ENCODE measurements around the gene DNAJB6. TPM values are rescaled to one million over a fixed set of nuclear protein-coding genes. Genes with fewer than 3 reads are reported as not detected.
"Not testable (repeated sequence)": the region's sequence is repeated elsewhere in the genome, so short reads cannot be mapped to it uniquely, and the experiment has no call there.

Gene DNAJB6
- total RNA-seq, 1 experiment from 2014 or later: 124 TPM

GRCh38 chr7:157445956-157446295 lies 109.1 kb downstream of the DNAJB6 start:
- Mint-ChIP-seq H3K9me3 (ENCODE audit: unreplicated experiment) (no peaks in the 10 kb centered on the region), H3K4me3 (ENCODE audit: unreplicated experiment) (no peak overlapping the region), H3K4me1 (ENCODE audit: insufficient read depth, unreplicated experiment) (no peaks in the 10 kb centered on the region), H3K27ac (ENCODE audit: low read depth, unreplicated experiment) (no peak overlapping the region), H3K36me3 (ENCODE audit: insufficient read depth, unreplicated experiment) (no peaks in the 10 kb centered on the region), H3K27me3 (ENCODE audit: insufficient read depth, unreplicated experiment) (no peaks in the 10 kb centered on the region)
- TF ChIP-seq CTCF (IDR thresholded peaks at IDR 0.05; ENCODE audit: unreplicated experiment): no peak
- ChIA-PET CTCF (no interaction called here), POLR2A (no interaction called here)
- intact Hi-C loops (cut with micrococcal nuclease): no loop called here
- no peak for DNase-seq (ENCODE audit: unreplicated experiment)
- BruUV-seq (replicated peaks): no TSS peak

GRCh38 chr7:157446322-157446721 lies 109.5 kb downstream of the DNAJB6 start:
- no peak overlapping the region for H3K4me3 Mint-ChIP-seq (ENCODE audit: unreplicated experiment)
- no peaks in the 10 kb centered on the region for H3K27me3 Mint-ChIP-seq (ENCODE audit: insufficient read depth, unreplicated experiment)
- TF ChIP-seq CTCF (IDR thresholded peaks at IDR 0.05; ENCODE audit: unreplicated experiment): no peak
- no peak for DNase-seq (ENCODE audit: unreplicated experiment)
- CTCF ChIA-PET: no interaction called here
- no peak overlapping the region for H3K27ac Mint-ChIP-seq (ENCODE audit: low read depth, unreplicated experiment)
- H3K9me3 Mint-ChIP-seq (ENCODE audit: unreplicated experiment): no peaks in the 10 kb centered on the region
- POLR2A ChIA-PET: no interaction called here
- BruUV-seq (replicated peaks): no TSS peak
- intact Hi-C loops (cut with micrococcal nuclease): no loop called here
- H3K4me1 Mint-ChIP-seq (ENCODE audit: insufficient read depth, unreplicated experiment): no peaks in the 10 kb centered on the region
- no peaks in the 10 kb centered on the region for H3K36me3 Mint-ChIP-seq (ENCODE audit: insufficient read depth, unreplicated experiment)

GRCh38 chr7:157454003-157454402 lies 117.2 kb downstream of the DNAJB6 start:
- CTCF ChIA-PET; POLR2A ChIA-PET; intact Hi-C loops (cut with micrococcal nuclease); H3K9me3 Mint-ChIP-seq (ENCODE audit: unreplicated experiment); H3K4me1 Mint-ChIP-seq (ENCODE audit: insufficient read depth, unreplicated experiment); H3K36me3 Mint-ChIP-seq (ENCODE audit: insufficient read depth, unreplicated experiment); BruUV-seq (replicated peaks); H3K4me3 Mint-ChIP-seq (ENCODE audit: unreplicated experiment); H3K27ac Mint-ChIP-seq (ENCODE audit: low read depth, unreplicated experiment); DNase-seq (ENCODE audit: unreplicated experiment): not testable (repeated sequence)
- peaks cover 41% of the 10 kb centered on the region for H3K27me3 Mint-ChIP-seq (ENCODE audit: insufficient read depth, unreplicated experiment)

GRCh38 chr7:157457355-157458253 lies 120.8 kb downstream of the DNAJB6 start:
- BruUV-seq (replicated peaks): no TSS peak
- H3K4me1 Mint-ChIP-seq (ENCODE audit: insufficient read depth, unreplicated experiment): no peaks in the 10 kb centered on the region
- no peak for DNase-seq (ENCODE audit: unreplicated experiment)
- CTCF ChIA-PET: interaction anchor here (0.7 kb wide), 1 partner anchor 776 kb away, joined by 3 read pairs; no protein-coding TSS in a partner anchor
- H3K4me3 Mint-ChIP-seq (ENCODE audit: unreplicated experiment): no peak overlapping the region
- H3K27me3 Mint-ChIP-seq (ENCODE audit: insufficient read depth, unreplicated experiment): peaks cover 35% of the 10 kb centered on the region
- no peak overlapping the region for H3K27ac Mint-ChIP-seq (ENCODE audit: low read depth, unreplicated experiment)
- no peak for TF ChIP-seq CTCF (IDR thresholded peaks at IDR 0.05; ENCODE audit: unreplicated experiment)
- POLR2A ChIA-PET: no interaction called here
- H3K36me3 Mint-ChIP-seq (ENCODE audit: insufficient read depth, unreplicated experiment): no peaks in the 10 kb centered on the region
- intact Hi-C loops (cut with micrococcal nuclease): no loop called here
- no peaks in the 10 kb centered on the region for H3K9me3 Mint-ChIP-seq (ENCODE audit: unreplicated experiment)

Measured in MCF 10A (cell line).